HG02884 (cell line): ENCODE data around the gene VWA7.

Experiments used
- ATAC-seq: cut with Tn5 transposase; IDR thresholded peaks from one replicate; pipeline ENCODE4 v1.9.1; 2021; ENCODE audit warnings: mild to moderate bottlenecking, moderate library complexity; ENCODE audit not compliant: unreplicated experiment

Gene VWA7

DNA sequence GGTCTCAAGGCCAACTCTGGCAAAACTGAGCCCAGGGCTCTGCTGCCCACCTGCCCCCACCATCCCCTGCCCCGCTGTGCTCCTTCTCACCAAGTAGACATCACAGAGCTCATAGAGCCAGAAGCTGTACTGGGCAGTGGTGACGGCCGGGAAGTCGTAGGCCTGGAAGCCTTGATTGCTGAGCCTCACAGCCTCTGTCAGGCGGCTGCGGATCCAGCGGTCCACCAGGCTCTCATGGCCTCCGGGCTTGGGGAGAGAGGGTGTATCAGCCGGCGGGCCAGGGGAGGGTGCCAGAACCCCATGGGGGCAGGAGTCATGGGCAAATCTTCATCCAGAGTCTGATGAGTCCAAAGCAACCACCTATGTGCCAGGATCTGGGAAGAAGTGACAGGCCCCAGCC is 2.8 kb upstream of the VWA7 start:
- ATAC-seq: no peak

DNA sequence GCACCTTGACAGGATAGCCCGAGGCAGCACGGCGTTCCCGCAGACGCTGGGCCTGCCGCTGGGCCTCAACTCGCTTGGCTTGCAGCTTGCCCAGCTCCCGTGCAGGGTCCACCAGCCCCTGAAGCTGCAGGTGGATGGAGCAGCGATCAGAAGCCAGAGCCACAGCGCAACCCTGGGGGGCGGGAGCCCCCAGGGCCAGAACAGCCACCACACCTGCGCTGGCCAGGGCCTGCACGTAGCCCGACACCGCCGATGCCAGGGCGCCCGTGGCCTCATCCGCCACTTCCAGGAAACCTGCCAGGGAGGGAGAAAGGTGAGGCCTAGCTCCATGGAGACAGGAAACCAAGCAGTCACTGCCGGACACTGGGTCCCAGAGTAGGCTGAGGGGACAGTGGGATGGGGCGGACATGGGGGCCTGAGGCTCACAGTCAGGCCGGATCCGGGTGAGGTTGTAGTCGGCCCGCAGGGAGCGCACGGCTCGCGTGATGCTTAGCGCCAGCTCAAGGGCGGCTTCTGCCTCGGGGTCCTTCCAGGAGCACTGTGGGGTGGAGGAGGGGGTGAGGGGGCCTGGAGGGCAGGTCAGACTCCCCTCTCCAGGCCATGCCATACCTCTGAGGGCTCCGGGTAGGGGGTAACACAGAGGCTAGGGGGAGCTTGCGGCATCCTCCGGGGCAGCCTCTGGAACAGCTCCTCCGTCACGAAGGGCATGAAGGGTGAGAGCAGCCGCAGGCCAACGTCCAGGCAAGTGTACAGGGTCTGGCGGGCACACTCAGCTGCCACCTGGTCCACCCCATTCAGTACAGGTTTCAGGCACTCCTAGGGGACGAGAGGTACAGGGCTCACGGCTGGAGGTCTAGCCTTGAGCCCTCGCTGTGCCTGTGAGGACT is 2.1 kb upstream of the VWA7 start:
- ATAC-seq: no peak

DNA sequence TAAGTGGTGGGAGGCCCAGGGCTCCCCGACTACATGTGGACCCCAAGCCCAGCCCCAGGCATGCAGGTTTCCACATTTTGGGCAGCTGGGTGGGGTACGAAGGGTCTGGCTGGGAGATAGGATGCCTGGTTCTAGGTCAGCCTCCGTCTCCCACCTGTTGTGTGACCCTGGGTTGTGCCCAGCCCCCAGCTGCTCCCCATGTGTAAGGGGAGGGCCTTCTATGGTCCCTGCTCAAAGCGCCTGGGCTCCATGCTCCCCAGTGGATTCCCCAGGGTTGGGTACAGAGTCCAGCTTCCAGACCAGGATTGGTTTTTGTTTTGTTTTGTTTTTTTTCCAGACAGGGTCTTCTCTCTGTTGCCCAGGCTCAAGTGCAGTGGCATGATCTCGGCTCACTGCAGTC is 1.1 kb upstream of the VWA7 start:
- no peak for ATAC-seq

DNA sequence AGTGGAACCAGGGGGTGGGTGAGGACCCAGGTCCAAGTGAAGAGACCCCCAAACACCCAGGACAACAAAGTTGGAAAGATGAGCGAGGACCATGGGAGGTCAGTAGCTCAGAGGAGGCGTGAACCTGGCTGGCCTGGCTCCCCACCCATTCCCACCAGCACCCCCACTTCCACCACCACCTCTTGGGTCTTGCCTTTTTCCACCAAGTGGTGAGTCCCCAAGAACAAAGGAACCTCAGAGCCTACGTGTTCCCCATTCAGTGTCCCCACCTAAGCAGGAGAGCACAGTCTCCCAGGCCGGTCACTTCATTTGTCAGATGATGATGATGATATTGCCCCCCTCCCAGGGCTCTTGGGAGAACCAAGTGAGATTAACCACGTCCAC is 531 bp upstream of the VWA7 start:
- ATAC-seq: no peak

DNA sequence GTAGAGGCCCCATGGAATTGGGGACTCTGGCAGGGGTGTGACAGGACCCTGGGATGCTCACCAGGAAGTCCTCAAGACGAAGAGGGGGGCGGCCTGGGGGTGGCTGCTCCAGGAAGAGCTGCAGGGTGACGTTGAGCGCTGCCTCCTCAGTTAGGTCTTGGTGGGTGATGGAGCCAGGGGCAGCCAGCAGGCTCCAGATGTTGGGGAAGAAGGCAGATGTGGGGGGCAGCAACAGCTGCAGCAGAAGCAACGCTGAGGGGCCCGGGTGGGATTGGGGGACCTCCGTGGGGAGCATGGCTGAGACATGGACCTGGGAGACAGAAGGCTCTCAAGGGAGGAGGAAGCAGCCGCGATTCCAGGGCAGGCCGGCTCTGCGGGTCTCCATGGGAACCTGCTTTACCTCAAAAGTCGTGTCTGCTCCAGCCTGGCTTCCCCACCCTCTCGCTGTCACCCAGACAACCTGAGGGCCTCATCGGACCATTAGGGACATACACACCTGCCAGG is 591 bp downstream of the VWA7 start:
- no peak for ATAC-seq

DNA sequence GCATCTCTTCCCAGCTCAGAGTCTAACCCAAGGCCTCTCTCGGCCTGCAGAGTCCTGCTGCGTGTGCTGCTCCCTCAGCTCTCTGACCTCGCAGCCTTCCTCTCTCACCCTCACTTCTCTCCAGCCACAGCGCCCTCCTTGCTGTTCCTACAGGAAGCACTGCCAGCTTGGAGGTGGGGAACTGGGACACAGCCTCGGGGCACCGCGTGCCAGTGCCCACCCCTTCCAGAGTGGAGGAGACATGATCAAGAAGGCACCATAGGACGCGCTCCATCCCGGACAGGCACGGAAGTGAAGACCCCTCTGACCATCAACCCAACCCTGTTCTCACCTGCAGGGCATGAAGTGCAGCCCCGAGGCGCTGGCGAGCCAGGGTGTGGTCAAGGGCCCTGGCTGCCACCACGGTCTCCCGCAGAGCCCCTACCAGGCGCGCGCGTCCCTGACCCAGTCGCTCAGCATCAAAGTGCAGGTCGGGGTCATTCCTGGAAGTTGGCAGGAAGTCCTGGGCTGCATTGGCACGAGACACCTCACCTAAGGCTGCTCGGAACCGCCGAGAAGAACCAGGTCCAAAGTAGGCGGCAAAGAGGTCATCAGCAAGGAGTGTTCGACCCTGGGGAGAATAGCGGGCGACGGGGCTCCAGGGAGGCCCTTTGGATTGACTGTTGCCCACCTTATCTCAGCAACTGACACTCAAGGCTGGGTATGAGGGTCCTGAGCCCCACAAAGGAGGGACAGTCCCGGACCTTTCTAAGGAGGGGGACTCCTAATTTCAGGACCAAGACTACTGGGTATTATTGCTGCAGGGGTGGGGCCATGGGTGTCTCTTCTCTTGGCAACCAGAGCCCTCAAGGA is 1.3 kb downstream of the VWA7 start:
- no peak for ATAC-seq

DNA sequence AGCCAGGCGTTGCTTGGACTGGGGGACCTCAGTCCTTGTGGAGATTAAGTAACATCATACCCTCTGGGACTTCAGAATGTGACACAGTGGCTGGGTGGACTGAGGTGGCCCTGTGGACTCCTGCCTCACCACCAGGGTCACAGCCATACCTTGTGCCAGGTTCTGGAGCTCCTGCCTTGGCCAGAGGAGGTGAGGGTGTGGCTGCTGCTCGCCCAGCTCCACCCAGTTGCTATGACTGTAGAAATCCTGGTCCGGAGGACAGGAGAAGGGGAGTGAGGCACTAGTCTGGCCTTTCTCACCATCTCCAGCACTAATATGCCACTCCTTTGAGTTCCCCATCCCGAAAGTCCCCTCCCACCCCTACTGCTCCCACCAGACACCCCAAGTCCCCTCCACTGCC is 1.9 kb downstream of the VWA7 start:
- ATAC-seq: no peak

DNA sequence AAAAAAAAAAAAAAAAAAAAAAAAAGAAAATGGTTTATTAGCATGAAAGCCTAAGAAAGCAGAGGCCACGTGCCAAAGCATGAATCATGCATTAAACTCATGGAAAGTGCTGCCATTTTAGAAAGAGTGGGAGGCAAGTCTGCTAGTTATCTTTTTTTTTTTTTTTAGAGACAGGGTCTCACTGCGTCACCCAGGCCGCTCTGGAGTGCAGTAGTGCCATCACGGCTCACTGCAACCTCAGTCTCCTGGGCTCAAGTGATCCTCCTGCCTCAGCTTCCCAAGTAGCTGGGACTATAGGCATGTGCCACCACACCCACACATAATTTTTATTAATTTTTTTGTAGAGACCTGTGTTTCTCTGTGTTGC is 5.2 kb downstream of the VWA7 start:
- no peak for ATAC-seq

DNA sequence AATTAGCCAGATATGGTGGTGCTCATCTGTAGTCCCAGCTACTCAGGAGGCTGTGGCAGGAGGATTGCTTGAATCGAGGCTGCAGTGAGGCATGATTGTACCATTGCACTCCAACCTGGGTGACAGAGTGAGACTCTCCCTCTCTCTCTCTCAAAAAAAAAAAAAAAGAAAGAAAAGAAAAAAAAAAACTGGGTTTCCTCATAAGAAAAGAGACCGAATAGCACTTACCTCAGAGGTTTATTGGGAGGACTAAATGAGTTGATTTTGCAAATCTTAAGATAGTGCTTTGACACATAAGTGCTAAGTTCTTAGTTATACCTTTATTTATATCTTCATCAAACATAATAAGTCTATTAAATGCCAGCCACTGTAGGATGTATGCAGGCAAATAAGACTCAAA is 6.3 kb downstream of the VWA7 start:
- no peak for ATAC-seq

DNA sequence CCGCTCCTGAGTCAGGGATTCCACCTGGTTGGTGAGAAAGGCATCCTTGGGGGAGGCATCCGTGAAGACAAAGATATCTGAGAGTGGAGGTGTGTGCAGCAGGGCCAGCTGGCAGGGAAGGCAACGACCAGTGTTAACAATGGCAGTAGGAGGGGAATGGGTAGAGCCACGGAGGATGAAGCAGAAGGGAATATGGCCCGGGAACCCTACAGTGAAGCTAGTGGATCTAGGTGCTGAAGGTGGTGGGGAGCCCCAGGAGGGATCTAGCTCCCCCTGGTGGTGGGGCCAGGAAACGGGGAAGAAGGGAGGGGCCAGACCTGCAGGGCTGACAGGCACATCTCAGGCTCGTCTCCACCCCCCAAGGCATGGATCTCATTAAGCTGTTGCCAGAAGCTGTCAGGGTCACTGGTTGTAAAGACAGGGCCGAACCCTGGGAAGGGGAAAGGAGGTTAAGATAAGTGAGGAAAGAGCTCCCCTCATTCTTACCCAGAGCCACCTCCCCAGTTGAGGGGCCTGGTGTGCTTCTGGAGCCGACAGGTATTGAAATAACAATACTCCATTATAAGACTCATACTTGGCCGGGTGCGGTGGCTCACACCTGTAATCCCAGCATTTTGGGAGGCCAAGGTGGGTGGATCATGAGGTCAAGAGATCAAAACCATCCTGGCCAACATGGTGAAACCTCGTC is 7.3 kb downstream of the VWA7 start:
- no peak for ATAC-seq

DNA sequence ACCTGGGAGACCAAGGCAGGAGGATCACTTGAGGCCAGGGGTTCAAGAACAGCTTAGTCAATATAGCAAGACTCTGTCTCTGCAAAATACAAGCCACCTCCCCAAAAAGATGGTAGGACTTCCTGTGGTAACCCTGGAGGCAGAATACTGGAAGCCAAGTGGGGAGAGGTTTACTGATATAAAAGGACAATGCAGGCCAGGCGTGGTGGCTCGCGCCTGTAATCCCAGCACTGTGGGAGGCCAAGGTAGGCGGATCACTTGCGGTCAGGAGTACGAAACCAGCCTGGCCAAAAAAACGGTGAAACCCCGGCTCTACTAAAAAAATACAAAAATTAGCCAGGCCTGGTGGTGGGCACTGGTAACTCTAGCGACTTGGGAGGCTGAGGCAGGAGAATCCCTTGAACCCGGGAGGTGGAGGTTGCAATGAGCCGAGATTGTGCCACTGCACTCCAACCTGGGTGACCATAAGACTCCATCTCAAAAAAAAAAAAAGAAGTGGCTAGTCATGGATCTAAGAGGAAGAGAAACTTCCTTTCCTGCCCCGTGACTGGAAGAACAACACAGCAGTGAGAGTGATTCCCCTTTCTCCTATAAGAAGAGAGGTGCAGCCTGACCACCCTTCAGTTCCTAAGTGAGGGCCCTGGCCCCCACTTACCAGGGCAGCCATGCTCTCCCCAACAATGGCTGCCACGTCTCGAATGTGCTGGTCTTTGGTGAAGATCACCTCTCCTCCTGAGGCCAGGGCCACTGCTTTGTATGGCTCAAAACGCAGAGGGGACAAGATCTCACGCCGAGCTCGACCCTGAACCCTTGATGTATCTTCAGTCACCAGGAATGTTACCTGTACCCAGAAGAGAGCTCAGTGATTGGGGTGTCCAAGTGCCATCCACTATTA is 8.5 kb downstream of the VWA7 start:
- no peak for ATAC-seq

DNA sequence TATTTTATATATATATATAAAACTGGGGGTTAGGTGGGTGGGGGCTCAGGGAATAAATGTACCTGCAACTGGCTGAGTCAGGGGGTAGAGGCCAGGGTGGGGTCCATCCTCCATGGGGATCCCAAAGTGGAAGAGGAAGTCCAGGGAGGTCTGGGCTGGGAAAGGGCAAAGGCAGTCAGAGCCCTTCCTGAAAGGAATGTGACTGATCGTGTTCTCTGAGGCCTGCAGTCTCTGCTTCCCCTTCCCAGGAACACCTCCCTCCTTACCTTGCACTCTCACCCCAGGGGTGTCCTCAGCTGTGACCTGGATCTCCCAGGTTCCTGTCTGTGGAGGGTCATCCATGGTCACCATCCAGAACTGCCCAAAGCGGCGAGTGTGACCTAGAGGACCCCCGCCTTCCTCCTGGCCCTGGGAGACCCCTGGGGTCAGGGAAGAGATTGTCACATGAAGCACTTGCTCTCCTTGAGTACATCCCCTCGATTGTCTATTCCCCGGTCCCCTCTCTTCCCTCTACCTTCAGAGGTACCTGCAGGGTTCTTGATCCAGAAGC is 10.0 kb downstream of the VWA7 start:
- ATAC-seq: no peak

DNA sequence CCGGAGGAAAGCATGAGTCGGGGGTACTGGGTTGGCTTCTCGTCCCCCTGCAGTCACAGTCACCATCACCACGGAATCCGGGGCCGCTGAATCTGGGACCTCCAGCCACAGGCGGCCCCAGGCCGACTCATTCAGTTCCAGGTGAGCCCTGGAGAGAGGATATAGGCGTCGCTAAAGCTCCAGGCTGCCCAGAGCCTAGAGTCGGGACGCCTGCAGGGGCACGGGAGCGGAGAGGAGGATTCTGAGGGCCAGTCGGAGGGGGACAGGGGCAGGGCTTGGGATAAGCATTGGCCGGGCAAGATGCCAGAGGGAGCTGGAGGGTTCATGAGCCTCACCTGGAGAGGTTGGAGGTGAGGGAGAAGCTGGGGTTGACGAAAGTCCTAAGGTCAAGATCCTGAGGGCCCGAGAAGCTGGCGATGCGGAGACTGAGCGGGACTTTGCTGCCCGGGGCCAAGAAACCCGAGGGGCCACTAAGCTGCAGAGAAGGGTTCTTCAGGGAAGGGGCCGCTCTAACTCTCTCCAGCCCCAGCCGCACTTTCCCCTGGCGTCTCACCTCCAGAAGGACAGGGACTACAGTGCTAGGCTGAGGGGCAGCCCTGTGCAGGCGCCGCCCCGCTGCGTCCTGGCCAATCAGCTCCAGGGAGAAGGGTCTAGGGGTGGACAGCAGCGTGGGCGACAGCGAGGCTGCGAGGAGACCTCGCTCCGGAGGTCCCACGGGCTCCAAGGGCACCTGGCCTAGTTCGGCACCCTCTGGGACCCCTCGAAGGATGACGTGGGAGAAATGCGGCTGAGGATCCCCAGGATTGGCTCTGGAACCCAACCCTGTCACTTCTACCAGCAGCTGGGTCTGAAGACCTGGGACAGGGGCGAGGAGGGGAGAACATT is 11.0 kb downstream of the VWA7 start:
- no peak for ATAC-seq

DNA sequence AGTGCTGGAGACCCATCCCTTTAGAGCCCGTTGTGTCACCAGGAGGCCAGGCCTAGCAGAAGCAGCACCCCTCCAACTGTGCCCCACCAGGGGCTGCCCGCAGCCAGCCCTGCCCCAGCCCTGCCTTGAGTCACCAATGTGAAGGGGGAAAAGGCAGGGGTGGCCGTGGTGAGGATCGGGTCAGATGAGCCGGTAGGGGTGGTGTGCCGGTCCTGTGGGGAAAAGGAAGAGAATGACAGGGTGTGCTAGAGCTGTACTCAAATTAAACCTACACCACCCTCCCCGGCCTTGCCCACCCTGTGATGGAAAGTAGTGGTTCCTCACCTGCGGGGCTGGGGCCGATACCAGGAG is 11.6 kb downstream of the VWA7 start:
- ATAC-seq: no peak

DNA sequence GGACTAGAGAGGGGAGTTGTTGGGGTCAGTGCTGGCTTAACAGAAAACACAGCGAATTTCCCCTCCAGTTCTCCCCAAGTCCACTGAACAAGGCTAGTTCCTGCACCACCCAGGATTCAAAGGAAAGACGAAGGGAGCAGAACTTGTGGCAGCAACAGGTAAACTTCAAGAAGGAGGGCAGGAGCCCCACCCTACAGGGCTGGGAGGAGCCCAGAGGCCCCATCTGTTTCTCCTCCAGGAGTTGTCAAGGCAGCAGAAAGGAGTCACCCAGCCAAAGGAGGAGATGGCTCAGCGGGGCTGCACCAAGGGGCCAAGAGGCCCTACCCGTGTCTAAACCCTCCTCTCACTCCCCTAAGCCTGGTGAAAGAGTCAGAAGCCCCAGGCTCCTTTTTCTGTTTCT is 12.9 kb downstream of the VWA7 start:
- ATAC-seq: no peak

DNA sequence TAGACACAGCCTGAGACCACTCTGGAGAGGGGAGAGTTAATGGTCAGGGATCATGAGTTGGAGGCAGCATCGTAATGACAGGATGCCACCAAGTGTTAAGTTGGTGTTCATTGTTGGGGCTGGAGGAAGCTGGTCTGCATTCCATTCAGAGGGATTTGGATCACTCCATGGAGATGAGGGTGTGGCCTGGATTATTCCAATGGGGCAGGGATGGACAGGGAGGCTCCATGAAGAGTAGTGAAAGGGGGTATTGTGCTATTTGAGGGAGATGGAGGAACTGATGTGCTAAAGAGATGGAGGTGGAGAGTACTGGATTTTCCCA is 13.5 kb downstream of the VWA7 start:
- no peak for ATAC-seq

DNA sequence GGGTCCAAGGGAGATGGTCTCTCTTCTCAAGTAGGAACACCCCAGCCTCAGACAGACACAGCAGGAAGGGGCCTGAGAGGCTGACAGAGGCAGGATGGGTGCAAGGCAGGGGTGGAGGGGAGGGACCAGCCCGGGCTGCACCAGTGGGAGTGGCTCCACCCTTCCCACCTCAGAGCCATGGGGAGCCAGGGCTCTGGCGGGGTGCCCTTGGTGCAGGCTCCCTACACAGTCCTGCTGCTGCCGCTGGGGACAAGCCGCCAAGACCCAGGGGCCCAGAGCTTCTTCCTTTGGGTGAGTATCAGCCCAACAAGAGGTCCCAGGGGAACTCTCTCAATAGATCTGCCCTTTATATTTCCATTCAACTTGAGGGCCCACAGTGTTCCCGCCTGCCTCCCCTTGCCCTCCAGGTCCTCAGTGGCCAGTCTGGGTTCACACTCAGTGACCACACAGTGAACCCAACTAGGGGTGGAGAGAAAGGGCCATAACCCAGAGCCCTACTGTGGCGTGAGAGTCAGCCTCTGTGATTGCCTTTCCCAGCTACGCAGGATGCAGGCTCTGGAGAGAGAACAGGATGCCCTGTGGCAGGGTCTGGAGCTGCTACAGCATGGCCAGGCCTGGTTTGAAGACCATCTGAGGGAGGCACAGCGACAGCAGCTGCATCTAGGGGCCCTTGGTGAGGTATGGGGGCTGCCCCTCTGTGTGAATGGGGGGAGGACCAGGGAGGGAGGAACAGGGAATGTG is 14.1 kb downstream of the VWA7 start:
- ATAC-seq: no peak

DNA sequence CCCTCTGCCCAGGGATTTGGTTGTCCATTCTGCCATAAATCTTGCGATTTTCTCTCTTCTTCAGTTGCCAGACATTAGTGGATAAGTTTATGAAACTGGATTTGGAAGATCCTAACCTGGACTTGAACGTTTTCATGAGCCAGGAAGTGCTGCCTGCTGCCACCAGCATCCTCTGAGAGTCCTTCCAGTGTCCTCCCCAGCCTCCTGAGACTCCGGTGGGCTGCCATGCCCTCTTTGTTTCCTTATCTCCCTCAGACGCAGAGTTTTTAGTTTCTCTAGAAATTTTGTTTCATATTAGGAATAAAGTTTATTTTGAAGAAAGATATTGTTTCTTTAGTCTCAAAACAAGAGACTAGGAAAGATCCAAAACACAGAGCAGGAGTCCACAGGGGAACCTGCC is 14.8 kb downstream of the VWA7 start, which contains the start of gene SAPCD1:
Gene SAPCD1 (plus strand): TSS at position 301 of the 400 bp plus-strand sequence. CDS start 399 bp downstream, outside the sequence.
- ATAC-seq: no peak

DNA sequence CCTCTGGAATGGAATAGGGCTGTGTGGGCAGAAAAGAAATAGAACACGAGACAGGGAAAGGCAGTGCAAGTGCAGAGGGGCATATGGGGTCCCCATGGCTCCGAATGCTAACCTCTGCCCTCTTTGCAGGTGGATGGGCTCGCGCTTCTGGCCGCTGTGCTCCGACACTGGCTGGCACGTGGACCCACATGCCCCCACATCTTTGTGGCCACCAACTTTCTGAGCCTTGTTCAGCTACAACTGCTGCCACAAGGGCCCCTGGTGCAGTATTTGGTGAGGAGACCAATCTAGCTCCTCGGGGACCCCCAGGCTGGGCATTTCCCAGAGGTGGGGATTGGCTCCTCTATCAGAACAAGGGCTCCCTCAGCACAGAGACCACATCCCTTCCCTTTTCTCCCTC is 15.8 kb downstream of the VWA7 start:
- no peak for ATAC-seq
